Measurements from ENCODE around the gene USP4. TPM values are rescaled to one million over a fixed set of nuclear protein-coding genes. Genes with fewer than 3 reads are reported as not detected.

Gene USP4
- total and polyA plus RNA-seq, 3 donors from 2014 or later = 48.0 to 95.1 (median 72.0) TPM

DNA sequence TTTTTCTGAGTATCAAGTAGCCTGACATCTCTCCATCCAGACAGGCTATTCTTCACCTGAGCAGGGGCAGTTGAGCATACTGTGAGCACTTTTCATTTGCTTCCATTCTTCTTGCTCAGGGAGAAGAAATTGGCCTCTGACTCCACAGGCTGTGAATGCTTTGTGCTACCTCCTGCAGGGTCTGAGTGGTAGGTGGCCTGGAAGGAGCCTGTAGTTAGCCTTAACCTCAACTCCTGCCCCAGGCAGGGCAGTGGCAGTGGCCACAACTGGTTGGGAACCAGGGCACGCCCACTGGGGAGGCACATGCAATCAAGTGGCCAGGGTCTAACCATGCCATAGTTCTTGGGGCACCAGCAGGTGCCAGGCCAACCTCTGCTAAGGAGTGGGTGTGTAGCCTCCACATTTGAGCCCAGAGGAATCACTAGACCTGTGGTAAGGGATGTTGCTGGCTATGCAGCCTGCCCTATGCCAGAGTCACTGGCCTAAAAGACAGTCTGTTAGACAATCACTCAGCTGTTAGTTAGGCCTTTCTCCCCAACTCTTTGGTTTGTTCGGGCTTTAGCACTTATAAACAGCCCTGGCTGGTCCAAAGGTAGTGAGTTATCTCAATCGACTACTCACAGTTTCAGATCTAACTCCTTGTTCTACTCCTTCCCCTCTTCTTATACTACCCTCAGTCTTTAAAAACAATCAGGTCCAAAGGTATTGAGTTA, 70.3 kb downstream of the USP4 start:
- intact Hi-C loops (cut with DNase I; ENCODE audit: low total_unique reads) = loop anchor here (10.0 kb wide), 1 partner anchor 245 kb away; the partner anchor contains the start of genes IMPDH2 and NDUFAF3
- H3K27me3 ChIP-seq = no peaks in the 10 kb centered on the region
- peaks cover 22% of the 10 kb centered on the region for H3K4me1 ChIP-seq
- DNase-seq = no peak
- TF ChIP-seq, protein P1, sequence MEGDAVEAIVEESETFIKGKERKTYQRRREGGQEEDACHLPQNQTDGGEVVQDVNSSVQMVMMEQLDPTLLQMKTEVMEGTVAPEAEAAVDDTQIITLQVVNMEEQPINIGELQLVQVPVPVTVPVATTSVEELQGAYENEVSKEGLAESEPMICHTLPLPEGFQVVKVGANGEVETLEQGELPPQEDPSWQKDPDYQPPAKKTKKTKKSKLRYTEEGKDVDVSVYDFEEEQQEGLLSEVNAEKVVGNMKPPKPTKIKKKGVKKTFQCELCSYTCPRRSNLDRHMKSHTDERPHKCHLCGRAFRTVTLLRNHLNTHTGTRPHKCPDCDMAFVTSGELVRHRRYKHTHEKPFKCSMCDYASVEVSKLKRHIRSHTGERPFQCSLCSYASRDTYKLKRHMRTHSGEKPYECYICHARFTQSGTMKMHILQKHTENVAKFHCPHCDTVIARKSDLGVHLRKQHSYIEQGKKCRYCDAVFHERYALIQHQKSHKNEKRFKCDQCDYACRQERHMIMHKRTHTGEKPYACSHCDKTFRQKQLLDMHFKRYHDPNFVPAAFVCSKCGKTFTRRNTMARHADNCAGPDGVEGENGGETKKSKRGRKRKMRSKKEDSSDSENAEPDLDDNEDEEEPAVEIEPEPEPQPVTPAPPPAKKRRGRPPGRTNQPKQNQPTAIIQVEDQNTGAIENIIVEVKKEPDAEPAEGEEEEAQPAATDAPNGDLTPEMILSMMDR (IDR thresholded peaks at IDR 0.05) = no peak
- TF ChIP-seq POLR2A (IDR thresholded peaks at IDR 0.05) = no peak
- WGBS, 2 donors = 84 to 92% methylated on average over 2 to 3 of the region's 3 CpGs
- H3K27ac ChIP-seq = no peak overlapping the region
- H3K9me3 ChIP-seq = no peaks in the 10 kb centered on the region
- H3K4me3 ChIP-seq = no peak overlapping the region
- no peaks in the 10 kb centered on the region for H3K36me3 ChIP-seq (ENCODE audit: low read depth, missing control alignments)

DNA sequence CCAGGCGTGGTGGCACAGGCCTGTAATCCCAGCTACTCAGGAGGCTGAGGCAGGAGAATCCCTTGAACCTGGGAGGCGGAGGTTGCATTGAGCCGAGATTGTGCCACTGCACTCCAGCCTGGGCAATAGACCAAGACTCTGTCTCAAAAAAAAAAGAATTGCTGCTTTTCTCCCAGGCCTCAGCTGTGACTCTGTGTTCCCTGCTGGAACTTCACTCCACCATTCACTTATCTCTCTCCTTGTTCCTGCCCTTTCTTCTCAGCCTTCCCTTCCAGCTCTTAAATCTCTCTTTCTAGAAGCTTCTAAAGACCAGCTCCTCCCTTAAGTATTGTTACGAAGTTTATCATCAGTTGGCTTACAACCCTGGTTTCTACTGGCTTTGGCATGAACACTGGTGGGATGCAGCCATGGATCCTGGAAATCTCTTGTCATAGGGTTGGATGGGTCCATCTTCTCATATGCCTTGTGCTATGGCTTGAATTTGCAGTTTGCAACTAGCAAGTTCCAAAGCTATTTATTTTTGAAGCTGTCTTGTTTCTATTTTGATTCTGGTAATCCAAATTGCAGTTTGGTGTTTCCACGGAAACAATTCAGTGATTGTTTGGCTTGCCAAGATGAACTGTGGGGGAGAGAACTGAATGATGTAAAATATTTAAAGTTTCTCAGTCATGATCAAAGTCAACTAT, 73.3 kb downstream of the USP4 start:
- 35 to 57% methylated on average over 5 of the region's 5 CpGs for WGBS, 2 donors
- no peak for TF ChIP-seq POLR2A (IDR thresholded peaks at IDR 0.05)
- TF ChIP-seq, protein P1 (IDR thresholded peaks at IDR 0.05) = no peak
- Histone ChIP-seq H3K4me1 (peaks cover 34% of the 10 kb centered on the region), H3K36me3 (ENCODE audit: low read depth, missing control alignments) (no peaks in the 10 kb centered on the region), H3K27ac (peak overlapping the region; percentile 86 to 92), H3K4me3 (no peak overlapping the region), H3K27me3 (no peaks in the 10 kb centered on the region), H3K9me3 (no peaks in the 10 kb centered on the region)
- no peak for DNase-seq
- intact Hi-C loops (cut with DNase I; ENCODE audit: low total_unique reads) = no loop called here

DNA sequence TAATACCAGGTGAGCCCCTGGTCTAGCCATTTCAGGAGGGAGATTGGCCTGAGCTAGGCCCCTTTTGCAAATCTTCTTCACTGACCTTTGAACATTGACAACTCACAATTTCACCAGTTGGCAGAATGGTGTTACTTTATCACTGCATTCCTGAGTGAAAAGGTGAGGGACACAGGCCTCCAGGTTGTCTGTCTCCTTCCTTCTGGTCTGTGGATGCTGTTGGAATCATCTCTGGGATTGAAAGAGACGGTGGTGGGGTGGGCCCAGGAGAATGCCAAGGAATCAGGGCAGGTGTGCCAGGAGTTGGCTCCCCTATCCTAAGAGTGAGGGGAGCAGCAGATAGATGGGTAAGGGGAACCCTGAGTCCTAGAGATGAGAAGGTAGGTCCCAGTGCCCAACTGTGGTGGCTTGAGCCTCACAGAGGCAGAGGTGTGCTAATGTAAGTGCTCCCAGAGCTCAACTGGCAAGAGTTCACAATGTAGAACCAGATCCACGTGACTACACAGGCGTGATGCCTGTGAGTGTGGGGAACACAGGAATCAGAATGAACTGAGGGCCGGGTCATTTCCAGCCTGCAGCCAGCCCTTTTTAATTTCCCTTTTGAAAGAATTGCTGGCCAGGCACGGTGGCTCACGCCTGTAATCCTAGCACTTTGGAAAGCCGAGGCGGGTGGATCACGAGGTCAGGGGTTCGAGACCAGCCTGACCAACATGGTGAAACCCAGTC, 74.0 kb downstream of the USP4 start:
- intact Hi-C loops (cut with DNase I; ENCODE audit: low total_unique reads) = no loop called here
- Histone ChIP-seq H3K4me1 (peaks cover 34% of the 10 kb centered on the region), H3K9me3 (no peaks in the 10 kb centered on the region), H3K36me3 (ENCODE audit: low read depth, missing control alignments) (no peaks in the 10 kb centered on the region), H3K4me3 (no peak overlapping the region), H3K27me3 (no peaks in the 10 kb centered on the region), H3K27ac (peak overlapping the region; percentile 86 to 92)
- no peak for TF ChIP-seq POLR2A (IDR thresholded peaks at IDR 0.05)
- TF ChIP-seq, protein P1 (IDR thresholded peaks at IDR 0.05) = no peak
- 64 to 76% methylated on average over 10 of the region's 10 CpGs for WGBS, 2 donors
- DNase-seq = peak; percentile 41

DNA sequence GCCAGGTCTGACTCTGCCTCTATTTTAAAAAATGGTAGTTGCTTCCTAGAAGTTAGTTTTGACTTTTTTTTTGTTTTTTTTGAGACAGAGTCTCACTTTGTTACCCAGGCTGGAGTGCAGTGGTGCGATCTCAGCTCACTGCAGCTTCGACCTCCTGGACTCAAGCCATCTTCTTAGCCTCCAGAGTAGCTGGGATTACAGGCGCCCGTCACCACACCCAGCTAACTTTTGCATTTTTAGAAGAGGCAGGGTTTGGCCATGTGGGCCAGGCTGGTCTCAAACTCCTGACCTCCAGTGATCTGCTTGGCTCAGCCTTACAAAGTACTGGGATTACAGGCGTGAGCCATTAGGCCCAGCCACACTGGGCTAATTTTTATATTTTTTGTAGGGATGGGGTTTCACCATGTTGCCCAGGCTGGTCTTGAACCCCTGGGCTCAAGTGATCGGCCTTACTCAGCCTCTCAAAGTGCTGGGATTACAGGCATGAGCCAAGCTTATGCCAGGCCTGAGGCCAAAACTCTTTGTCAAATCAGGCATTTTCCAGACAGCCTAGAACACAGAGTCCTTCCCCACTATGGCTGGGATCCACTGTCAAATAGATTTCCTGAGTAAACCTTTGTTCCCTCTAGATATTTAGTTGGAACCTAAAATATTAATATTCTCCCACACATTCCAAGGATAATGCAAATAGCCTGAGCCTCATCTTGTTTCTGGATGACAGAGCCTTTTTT, 76.5 kb downstream of the USP4 start:
- DNase-seq = peak; percentile 77
- Histone ChIP-seq H3K4me3 (no peak overlapping the region), H3K36me3 (ENCODE audit: low read depth, missing control alignments) (no peaks in the 10 kb centered on the region), H3K4me1 (peaks cover 34% of the 10 kb centered on the region), H3K9me3 (no peaks in the 10 kb centered on the region), H3K27ac (peak overlapping the region; percentile 79 to 86), H3K27me3 (no peaks in the 10 kb centered on the region)
- 73% methylated on average over 6 of the region's 6 CpGs for whole genome bisulfite sequencing, 2 donors
- TF ChIP-seq, protein P1 (IDR thresholded peaks at IDR 0.05) = no peak
- TF ChIP-seq POLR2A (IDR thresholded peaks at IDR 0.05) = no peak
- intact Hi-C loops (cut with DNase I; ENCODE audit: low total_unique reads) = no loop called here
